Stimulated activated CD4-positive, alpha-beta T cell treated with anti-CD3 and anti-CD28 coated beads, Interleukin-15, amount 100 ng/mL, for 24 hours (primary cell): ENCODE measurements around the gene LONRF3.
A peak's percentile ranks its signal among the peaks of the same experiment; 100 is the strongest.

Experiments
- DNase-seq: peaks from one replicate; pipeline ENCODE4 v3.0.0-alpha.2; 2020

LONRF3 gene

GRCh38 chrX:119041175-119041574 lies 66.8 kb downstream of the LONRF3 start:
- DNase-seq, result no peak

- no peak for DNase-seq
These were observed 67.6 kb downstream of the LONRF3 start for GRCh38 chrX:119042040-119042439.

- DNase-seq, result no peak
These were observed 68.6 kb downstream of the LONRF3 start for GRCh38 chrX:119042996-119043395.

GRCh38 chrX:119045884-119046283 lies 71.5 kb downstream of the LONRF3 start:
- no peak for DNase-seq

- no peak for DNase-seq
These were observed 81.3 kb downstream of the LONRF3 start for GRCh38 chrX:119055687-119056086.

- no peak for DNase-seq
These were observed 88.4 kb downstream of the LONRF3 start for GRCh38 chrX:119062750-119063374.

GRCh38 chrX:119063428-119063827 lies 89.0 kb downstream of the LONRF3 start:
- DNase-seq, result no peak

GRCh38 chrX:119067023-119067739 lies 92.8 kb downstream of the LONRF3 start:
- DNase-seq, result peak; percentile 60
